ENCODE measurements around the gene COL19A1. TPM values are rescaled to one million over a fixed set of nuclear protein-coding genes. Genes with fewer than 3 reads are reported as not detected.

COL19A1 gene
- total and polyA plus RNA-seq, 7 donors: 0.54 to 1.6 (median 0.83) TPM; not detected in 3

GRCh38 chr6:70060680-70061079, 194.3 kb downstream of the COL19A1 start:
- no peak for DNase-seq
- H3K36me3 ChIP-seq: no peaks in the 10 kb centered on the region
- no peaks in the 10 kb centered on the region for H3K27me3 ChIP-seq
- no peak overlapping the region for H3K27ac ChIP-seq
- 91 to 93% methylated on average over 5 of the region's 5 CpGs for whole genome bisulfite sequencing, 2 donors
- TF ChIP-seq EP300 (IDR thresholded peaks at IDR 0.05) (no peak), POLR2AphosphoS5 (IDR thresholded peaks at IDR 0.05) (no peak), CTCF (IDR thresholded peaks at IDR 0.05) (no peak), POLR2A (IDR thresholded peaks at IDR 0.05) (no peak)
- intact Hi-C loops (cut with DNase I): no loop called here
- no peaks in the 10 kb centered on the region for H3K4me1 ChIP-seq
- no peaks in the 10 kb centered on the region for H3K9me3 ChIP-seq
- H3K4me3 ChIP-seq: no peak overlapping the region

- Histone ChIP-seq H3K4me3 (no peak overlapping the region), H3K27ac (no peak overlapping the region), H3K36me3 (no peaks in the 10 kb centered on the region), H3K9me3 (no peaks in the 10 kb centered on the region), H3K4me1 (no peaks in the 10 kb centered on the region), H3K27me3 (no peaks in the 10 kb centered on the region)
- TF ChIP-seq POLR2A (IDR thresholded peaks at IDR 0.05) (no peak), CTCF (IDR thresholded peaks at IDR 0.05) (no peak), POLR2AphosphoS5 (IDR thresholded peaks at IDR 0.05) (no peak), EP300 (IDR thresholded peaks at IDR 0.05) (no peak)
- DNase-seq: no peak
- 66 to 73% methylated on average over 2 of the region's 2 CpGs for WGBS, 2 donors
- intact Hi-C loops (cut with DNase I): no loop called here
Measured at GRCh38 chr6:70061546-70061945, 195.2 kb downstream of the COL19A1 start.

- intact Hi-C loops (cut with DNase I): no loop called here
- H3K9me3 ChIP-seq: no peaks in the 10 kb centered on the region
- no peaks in the 10 kb centered on the region for H3K4me1 ChIP-seq
- no peak overlapping the region for H3K4me3 ChIP-seq
- 84 to 92% methylated on average over 1 of the region's 1 CpG for whole genome bisulfite sequencing, 2 donors
- DNase-seq: no peak
- no peaks in the 10 kb centered on the region for H3K27me3 ChIP-seq
- H3K36me3 ChIP-seq: no peaks in the 10 kb centered on the region
- no peak overlapping the region for H3K27ac ChIP-seq
- no peak for TF ChIP-seq EP300 (IDR thresholded peaks at IDR 0.05)
- no peak for TF ChIP-seq POLR2AphosphoS5 (IDR thresholded peaks at IDR 0.05)
- TF ChIP-seq CTCF (IDR thresholded peaks at IDR 0.05): no peak
- no peak for TF ChIP-seq POLR2A (IDR thresholded peaks at IDR 0.05)
Measured at GRCh38 chr6:70062010-70062409, 195.7 kb downstream of the COL19A1 start.

GRCh38 chr6:70072540-70073179, 206.3 kb downstream of the COL19A1 start:
- no peak overlapping the region for H3K4me3 ChIP-seq
- no peak overlapping the region for H3K27ac ChIP-seq
- no peaks in the 10 kb centered on the region for H3K36me3 ChIP-seq
- no peaks in the 10 kb centered on the region for H3K9me3 ChIP-seq
- 65 to 84% methylated on average over 1 of the region's 1 CpG for WGBS, 2 donors
- no peak for DNase-seq
- H3K4me1 ChIP-seq: no peaks in the 10 kb centered on the region
- intact Hi-C loops (cut with DNase I): no loop called here
- TF ChIP-seq EP300 (IDR thresholded peaks at IDR 0.05) (no peak), POLR2A (IDR thresholded peaks at IDR 0.05) (no peak), CTCF (IDR thresholded peaks at IDR 0.05) (no peak), POLR2AphosphoS5 (IDR thresholded peaks at IDR 0.05) (no peak)
- H3K27me3 ChIP-seq: no peaks in the 10 kb centered on the region

- Histone ChIP-seq H3K27me3 (no peaks in the 10 kb centered on the region), H3K27ac (no peak overlapping the region), H3K9me3 (no peaks in the 10 kb centered on the region), H3K4me3 (no peak overlapping the region), H3K4me1 (no peaks in the 10 kb centered on the region), H3K36me3 (no peaks in the 10 kb centered on the region)
- no peak for DNase-seq
- TF ChIP-seq EP300 (IDR thresholded peaks at IDR 0.05) (no peak), POLR2AphosphoS5 (IDR thresholded peaks at IDR 0.05) (no peak), CTCF (IDR thresholded peaks at IDR 0.05) (no peak), POLR2A (IDR thresholded peaks at IDR 0.05) (no peak)
- intact Hi-C loops (cut with DNase I): no loop called here
Measured at GRCh38 chr6:70073637-70074036, 207.3 kb downstream of the COL19A1 start.

All from sigmoid colon (tissue), 7 donors.